ENCODE results near the gene SLC45A3. TPM values are rescaled to one million over a fixed set of nuclear protein-coding genes. Genes with fewer than 3 reads are reported as not detected.
"Not testable (repeated sequence)": the region's sequence is repeated elsewhere in the genome, so short reads cannot be mapped to it uniquely, and the experiment has no call there.

Gene SLC45A3
- polyA plus RNA-seq, 4 donors: 8.2 to 11.1 (median 8.7) TPM

GRCh38 chr1:205637854-205638468 is 42.3 kb downstream of the SLC45A3 start:
- DNase-seq (ENCODE audit: low read depth in 4 of 4, low spot score in 2 of 4): no peak

GRCh38 chr1:205636732-205637131 is 43.6 kb downstream of the SLC45A3 start:
- no peak for DNase-seq (ENCODE audit: low read depth in 4 of 4, low spot score in 2 of 4)

- not testable (repeated sequence) for DNase-seq (ENCODE audit: low read depth in 4 of 4, low spot score in 2 of 4)
Observed at GRCh38 chr1:205636138-205636530, 44.2 kb downstream of the SLC45A3 start.

GRCh38 chr1:205633421-205633976 is 46.8 kb downstream of the SLC45A3 start:
- DNase-seq (ENCODE audit: low read depth in 4 of 4, low spot score in 2 of 4): no peak

- no peak for DNase-seq (ENCODE audit: low read depth in 4 of 4, low spot score in 2 of 4)
Observed at GRCh38 chr1:205632669-205633169, 47.6 kb downstream of the SLC45A3 start.

GRCh38 chr1:205631768-205632668 is 48.3 kb downstream of the SLC45A3 start, which contains the start of gene ELK4:
Gene ELK4 (minus strand): TSS chr1:205632011. CDS start chr1:205623882, 8,129 bp downstream.
- peak; percentile 91 to 98 (median 96) for DNase-seq (ENCODE audit: low read depth in 4 of 4, low spot score in 2 of 4)

- peak; percentile 73 to 83 (median 76) for DNase-seq (ENCODE audit: low read depth in 4 of 4, low spot score in 2 of 4)
Observed at GRCh38 chr1:205631010-205631767, 49.1 kb downstream of the SLC45A3 start.

GRCh38 chr1:205630651-205631009 is 49.7 kb downstream of the SLC45A3 start:
- DNase-seq (ENCODE audit: low read depth in 4 of 4, low spot score in 2 of 4): no peak

- DNase-seq (ENCODE audit: low read depth in 4 of 4, low spot score in 2 of 4): no peak
Observed at GRCh38 chr1:205630241-205630640, 50.1 kb downstream of the SLC45A3 start.

GRCh38 chr1:205629751-205630150 is 50.6 kb downstream of the SLC45A3 start:
- no peak for DNase-seq (ENCODE audit: low read depth in 4 of 4, low spot score in 2 of 4)

GRCh38 chr1:205627956-205628355 is 52.4 kb downstream of the SLC45A3 start:
- no peak for DNase-seq (ENCODE audit: low read depth in 4 of 4, low spot score in 2 of 4)

- DNase-seq (ENCODE audit: low read depth in 4 of 4, low spot score in 2 of 4): no peak
Observed at GRCh38 chr1:205626216-205626615, 54.1 kb downstream of the SLC45A3 start.

GRCh38 chr1:205623646-205624045 is 56.7 kb downstream of the SLC45A3 start:
- DNase-seq (ENCODE audit: low read depth in 4 of 4, low spot score in 2 of 4): no peak

- no peak for DNase-seq (ENCODE audit: low read depth in 4 of 4, low spot score in 2 of 4)
Observed at GRCh38 chr1:205620269-205620668, 60.0 kb downstream of the SLC45A3 start.

GRCh38 chr1:205619376-205619775 is 60.9 kb downstream of the SLC45A3 start:
- DNase-seq (ENCODE audit: low read depth in 4 of 4, low spot score in 2 of 4): no peak

- no peak for DNase-seq (ENCODE audit: low read depth in 4 of 4, low spot score in 2 of 4)
Observed at GRCh38 chr1:205616563-205617293, 63.6 kb downstream of the SLC45A3 start.

GRCh38 chr1:205615789-205616188 is 64.5 kb downstream of the SLC45A3 start:
- no peak for DNase-seq (ENCODE audit: low read depth in 4 of 4, low spot score in 2 of 4)

GRCh38 chr1:205613854-205614412 is 66.4 kb downstream of the SLC45A3 start:
- DNase-seq (ENCODE audit: low read depth in 4 of 4, low spot score in 2 of 4): no peak

GRCh38 chr1:205612556-205612955 is 67.8 kb downstream of the SLC45A3 start:
- no peak for DNase-seq (ENCODE audit: low read depth in 4 of 4, low spot score in 2 of 4)

- DNase-seq (ENCODE audit: low read depth in 4 of 4, low spot score in 2 of 4): no peak
Observed at GRCh38 chr1:205612104-205612503, 68.2 kb downstream of the SLC45A3 start.

All from left renal cortex interstitium (tissue), 4 donors.